HEK293 (cell line): ENCODE results near the gene GJC1.

Source experiments
- BCL11A ChIP-seq: fragments of 450-650 bp; formaldehyde crosslinking; IDR thresholded peaks from 2 replicates; pipeline ENCODE4 v1.5.1; 2016; ENCODE audit warnings: low read depth, missing biosample characterization, missing genetic modification characterization
- BCL11B ChIP-seq: fragments of 450-650 bp; formaldehyde crosslinking; IDR thresholded peaks from 2 replicates; pipeline ENCODE4 v1.5.1; 2016; ENCODE audit warnings: low read depth, missing biosample characterization, missing genetic modification characterization
- HOXC10 ChIP-seq: sonication (generic); formaldehyde crosslinking; IDR thresholded peaks from 2 replicates; pipeline ENCODE4 v1.8.1; 2023; ENCODE audit warnings: mild to moderate bottlenecking, missing genetic modification reagents
- KLF17 ChIP-seq: fragments of 450-650 bp; formaldehyde crosslinking; IDR thresholded peaks from 2 replicates; pipeline ENCODE4 v1.5.1; 2016; ENCODE audit warnings: missing biosample characterization, missing genetic modification characterization
- MYNN ChIP-seq: fragments of 450-650 bp; formaldehyde crosslinking; IDR thresholded peaks from 2 replicates; pipeline ENCODE4 v1.5.1; 2016; ENCODE audit warnings: missing biosample characterization, missing genetic modification characterization, borderline replicate concordance
- PATZ1 ChIP-seq: fragments of 450-650 bp; formaldehyde crosslinking; IDR thresholded peaks from 2 replicates; pipeline ENCODE4 v1.5.1; 2016; ENCODE audit warnings: missing biosample characterization, missing genetic modification characterization
- SCRT2 ChIP-seq: fragments of 450-650 bp; formaldehyde crosslinking; IDR thresholded peaks from 2 replicates; pipeline ENCODE4 v1.5.1; 2016; ENCODE audit warnings: missing biosample characterization, missing genetic modification characterization
- SP3 ChIP-seq: fragments of 450-650 bp; formaldehyde crosslinking; IDR thresholded peaks from 2 replicates; pipeline ENCODE4 v1.5.1; 2016; ENCODE audit warnings: missing biosample characterization, missing genetic modification characterization
- ZBTB49 ChIP-seq: fragments of 450-650 bp; formaldehyde crosslinking; IDR thresholded peaks from 2 replicates; pipeline ENCODE4 v1.5.1; 2016; ENCODE audit warnings: missing biosample characterization, missing genetic modification characterization, low read depth
- ZFP3 ChIP-seq: fragments of 450-650 bp; formaldehyde crosslinking; IDR thresholded peaks from 2 replicates; pipeline ENCODE4 v1.5.1; 2016; ENCODE audit warnings: low read depth, missing biosample characterization, missing genetic modification characterization
- ZFP69B ChIP-seq: fragments of 450-650 bp; formaldehyde crosslinking; IDR thresholded peaks from 2 replicates; pipeline ENCODE4 v1.5.1; 2016; ENCODE audit warnings: missing biosample characterization, missing genetic modification characterization
- ZNF140 ChIP-seq: fragments of 450-650 bp; formaldehyde crosslinking; IDR thresholded peaks from 2 replicates; pipeline ENCODE4 v1.5.1; 2016; ENCODE audit warnings: missing biosample characterization, missing genetic modification characterization
- ZNF174 ChIP-seq: fragments of 450-650 bp; formaldehyde crosslinking; IDR thresholded peaks from 2 replicates; pipeline ENCODE4 v1.5.0; 2017; ENCODE audit warnings: missing biosample characterization, mild to moderate bottlenecking, missing genetic modification characterization
- ZNF175 ChIP-seq: fragments of 450-650 bp; formaldehyde crosslinking; IDR thresholded peaks from 2 replicates; pipeline ENCODE4 v1.5.1; 2016; ENCODE audit warnings: missing biosample characterization, missing genetic modification characterization
- ZNF221 ChIP-seq: fragments of 450-650 bp; formaldehyde crosslinking; IDR thresholded peaks from 2 replicates; pipeline ENCODE4 v1.5.1; 2017; ENCODE audit warnings: missing biosample characterization, missing genetic modification characterization, borderline replicate concordance
- ZNF223 ChIP-seq: fragments of 450-650 bp; formaldehyde crosslinking; IDR thresholded peaks from 2 replicates; pipeline ENCODE4 v1.5.1; 2016; ENCODE audit warnings: missing biosample characterization, missing genetic modification characterization
- ZNF280C ChIP-seq: fragments of 450-650 bp; formaldehyde crosslinking; IDR thresholded peaks from 2 replicates; pipeline ENCODE4 v1.5.1; 2016; ENCODE audit warnings: missing biosample characterization, missing genetic modification characterization
- ZNF311 ChIP-seq: fragments of 450-650 bp; formaldehyde crosslinking; IDR thresholded peaks from 2 replicates; pipeline ENCODE4 v1.5.1; 2017; ENCODE audit warnings: missing biosample characterization, missing genetic modification characterization, borderline replicate concordance
- ZNF335 ChIP-seq: fragments of 450-650 bp; formaldehyde crosslinking; conservative IDR thresholded peaks from 2 replicates; pipeline ENCODE4 v1.5.1; 2016; ENCODE audit warnings: missing biosample characterization, missing genetic modification characterization
- ZNF394 ChIP-seq: fragments of 450-650 bp; formaldehyde crosslinking; IDR thresholded peaks from 2 replicates; pipeline ENCODE4 v1.5.1; 2016; ENCODE audit warnings: missing biosample characterization, missing genetic modification characterization, mild to moderate bottlenecking, moderate library complexity, borderline replicate concordance
- ZNF423 ChIP-seq: fragments of 450-650 bp; formaldehyde crosslinking; IDR thresholded peaks from 2 replicates; pipeline ENCODE4 v1.5.1; 2016; ENCODE audit warnings: missing biosample characterization, missing genetic modification characterization
- ZNF488 ChIP-seq: fragments of 450-650 bp; formaldehyde crosslinking; IDR thresholded peaks from 2 replicates; pipeline ENCODE4 v1.5.1; 2016; ENCODE audit warnings: missing biosample characterization, missing genetic modification characterization
- ZNF501 ChIP-seq: fragments of 450-650 bp; formaldehyde crosslinking; IDR thresholded peaks from 2 replicates; pipeline ENCODE4 v1.5.1; 2016; ENCODE audit warnings: missing biosample characterization, missing genetic modification characterization
- ZNF560 ChIP-seq: fragments of 450-650 bp; formaldehyde crosslinking; IDR thresholded peaks from 2 replicates; pipeline ENCODE4 v1.5.1; 2017; ENCODE audit warnings: missing biosample characterization, missing genetic modification characterization, borderline replicate concordance
- ZNF580 ChIP-seq: fragments of 450-650 bp; formaldehyde crosslinking; IDR thresholded peaks from 2 replicates; pipeline ENCODE4 v1.5.1; 2016; ENCODE audit warnings: missing biosample characterization, missing genetic modification characterization
- ZNF596 ChIP-seq: fragments of 450-650 bp; IDR thresholded peaks from 2 replicates; pipeline ENCODE4 v1.5.0; 2018; ENCODE audit warnings: missing biosample characterization, mild to moderate bottlenecking, missing genetic modification characterization, moderate library complexity
- ZNF645 ChIP-seq: fragments of 450-650 bp; formaldehyde crosslinking; IDR thresholded peaks from 2 replicates; pipeline ENCODE4; 2016; ENCODE audit warnings: missing biosample characterization, missing genetic modification characterization
- ZNF670 ChIP-seq: fragments of 450-650 bp; formaldehyde crosslinking; IDR thresholded peaks from 2 replicates; pipeline ENCODE4 v1.5.1; 2016; ENCODE audit warnings: missing biosample characterization, missing genetic modification characterization, low read depth
- ZNF707 ChIP-seq: fragments of 450-650 bp; formaldehyde crosslinking; IDR thresholded peaks from 2 replicates; pipeline ENCODE4 v1.5.1; 2016; ENCODE audit warnings: missing biosample characterization, missing genetic modification characterization

GJC1 gene

GRCh38 chr17:44830359-44831288, 537 bp upstream of the GJC1 start (continued):
- TF ChIP-seq ZNF488 (tag by site-specific recombination) = no peak
- no peak for TF ChIP-seq ZNF423 (tag by site-specific recombination)
- peak; percentile 29; the same call in 1 of the 2 replicates for TF ChIP-seq ZNF596 (tag by site-specific recombination)
- TF ChIP-seq ZNF560 (tag by site-specific recombination) = no peak
- TF ChIP-seq ZNF645 = no peak
- peak; percentile 69; the same call in 1 of the 2 replicates for TF ChIP-seq ZNF580 (tag by site-specific recombination)
- TF ChIP-seq BCL11B (tag by site-specific recombination) = no peak
- peak; percentile 74 for TF ChIP-seq PATZ1 (tag by site-specific recombination)
- no peak for TF ChIP-seq ZNF223 (tag by site-specific recombination)
- no peak for TF ChIP-seq ZNF311 (tag by site-specific recombination)
- TF ChIP-seq ZNF335 (tag by site-specific recombination) = peak; percentile 79
- no peak for TF ChIP-seq ZFP3
- TF ChIP-seq HOXC10 (CRISPR knock-in tag) = peak; percentile 68; the same call in 1 of the 2 replicates
- TF ChIP-seq ZNF280C = no peak
- no peak for TF ChIP-seq ZNF175 (tag by site-specific recombination)
- no peak for TF ChIP-seq BCL11A (tag by site-specific recombination)
- TF ChIP-seq ZFP69B (tag by site-specific recombination) = peak; percentile 73
- TF ChIP-seq ZNF174 = no peak
- no peak for TF ChIP-seq ZNF221
- TF ChIP-seq MYNN (tag by site-specific recombination) = no peak
- TF ChIP-seq ZNF707 = no peak
- TF ChIP-seq ZNF394 (tag by site-specific recombination) = no peak
- TF ChIP-seq ZNF501 (tag by site-specific recombination) = 0 out of 2 replicates have a peak, but pooled peaks have one; percentile 62
- 0 out of 2 replicates have a peak, but pooled peaks have one; percentile 25 for TF ChIP-seq KLF17 (tag by site-specific recombination)
- no peak for TF ChIP-seq SP3
- TF ChIP-seq SCRT2 = no peak
- TF ChIP-seq ZNF670 (tag by site-specific recombination) = no peak
- no peak for TF ChIP-seq ZBTB49 (tag by site-specific recombination)
- no peak for TF ChIP-seq ZNF140 (tag by site-specific recombination)
